ENCODE measurements around the gene TTLL7.

GRCh38 chr1:83816836-83817235 is 182.1 kb downstream of the TTLL7 start:
- TF ChIP-seq, protein P1, sequence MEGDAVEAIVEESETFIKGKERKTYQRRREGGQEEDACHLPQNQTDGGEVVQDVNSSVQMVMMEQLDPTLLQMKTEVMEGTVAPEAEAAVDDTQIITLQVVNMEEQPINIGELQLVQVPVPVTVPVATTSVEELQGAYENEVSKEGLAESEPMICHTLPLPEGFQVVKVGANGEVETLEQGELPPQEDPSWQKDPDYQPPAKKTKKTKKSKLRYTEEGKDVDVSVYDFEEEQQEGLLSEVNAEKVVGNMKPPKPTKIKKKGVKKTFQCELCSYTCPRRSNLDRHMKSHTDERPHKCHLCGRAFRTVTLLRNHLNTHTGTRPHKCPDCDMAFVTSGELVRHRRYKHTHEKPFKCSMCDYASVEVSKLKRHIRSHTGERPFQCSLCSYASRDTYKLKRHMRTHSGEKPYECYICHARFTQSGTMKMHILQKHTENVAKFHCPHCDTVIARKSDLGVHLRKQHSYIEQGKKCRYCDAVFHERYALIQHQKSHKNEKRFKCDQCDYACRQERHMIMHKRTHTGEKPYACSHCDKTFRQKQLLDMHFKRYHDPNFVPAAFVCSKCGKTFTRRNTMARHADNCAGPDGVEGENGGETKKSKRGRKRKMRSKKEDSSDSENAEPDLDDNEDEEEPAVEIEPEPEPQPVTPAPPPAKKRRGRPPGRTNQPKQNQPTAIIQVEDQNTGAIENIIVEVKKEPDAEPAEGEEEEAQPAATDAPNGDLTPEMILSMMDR (IDR thresholded peaks at IDR 0.05), result no peak
- TF ChIP-seq POLR2A (IDR thresholded peaks at IDR 0.05), result no peak
- TF ChIP-seq POLR2AphosphoS5 (IDR thresholded peaks at IDR 0.05; ENCODE audit: insufficient read depth in 1 of 2, low read depth in 1 of 2), result no peak

Data from vagina (tissue), 2 donors.